ENCODE measurements around the gene FHOD1. TPM values are rescaled to one million over a fixed set of nuclear protein-coding genes. Genes with fewer than 3 reads are reported as not detected.

Gene FHOD1
- total and polyA plus RNA-seq, 9 of the 15 experiments (the other 6 are each of a cell fraction or from before 2014, with no cell fraction given) = 18.7 to 126 (median 32.3) TPM

DNA sequence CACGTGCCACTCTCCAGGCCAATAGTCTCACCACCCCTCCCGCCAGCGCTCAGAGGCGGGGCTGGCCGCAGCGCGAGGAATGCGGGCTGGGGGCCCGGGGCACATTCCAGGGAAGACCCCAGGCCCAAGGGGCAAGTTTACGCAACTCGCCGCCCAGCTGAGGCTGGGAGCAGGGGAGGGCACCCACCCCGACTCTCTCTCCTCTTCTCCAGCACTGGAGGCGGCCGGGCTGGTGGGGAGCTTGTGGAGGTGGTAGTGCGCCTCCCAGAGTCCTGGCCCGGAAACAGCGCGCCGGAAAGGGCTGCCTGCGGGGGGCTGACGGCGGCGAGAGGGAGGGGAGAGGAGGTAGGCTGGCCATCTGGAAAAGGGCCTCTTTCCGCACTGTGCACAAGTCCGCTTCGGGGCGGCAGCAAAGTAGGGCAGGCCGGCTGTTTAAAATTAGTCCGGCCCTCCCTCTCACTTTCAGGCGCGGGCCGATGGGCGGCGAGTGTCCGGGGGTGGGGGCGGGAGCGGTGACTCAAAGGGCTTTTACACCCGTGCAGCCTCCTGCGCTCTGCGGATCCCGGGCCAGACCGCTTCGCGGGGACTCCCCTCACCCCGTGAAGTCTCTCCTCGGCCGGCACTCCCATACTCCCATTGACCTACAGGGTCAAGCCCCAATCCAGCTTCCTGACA lies 1.1 kb downstream of the FHOD1 start:
- 2% methylated on average over 24 of the region's 48 CpGs for WGBS (ENCODE audit: insufficient coverage, low coverage, missing lambda C conversion rate)
- ChIA-PET CTCF (ENCODE audit: low intra/inter-chr PET ratio) (interaction anchor here (0.6 to 1.2 kb wide), 2 partner anchors 61 to 91 kb away, joined by 3 to 4 read pairs; no protein-coding TSS in a partner anchor), POLR2A (interaction anchor here (0.6 to 2.3 kb wide), 6 partner anchors 10 to 375 kb away, joined by 3 to 10 read pairs (median 4); partner anchors contain the start of gene TMEM208)
- H3K79me2 ChIP-seq (ENCODE audit: control insufficient read depth, insufficient read depth, low read length) = peaks cover 59% of the 10 kb centered on the region
- H3K36me3 ChIP-seq (ENCODE audit: control insufficient read depth, insufficient read depth, low read length) = peaks cover 25% of the 10 kb centered on the region; the same call in 2 of the 3 replicates
- no peaks in the 10 kb centered on the region for H3K9me3 ChIP-seq (replicated peaks; ENCODE audit: control insufficient read depth, insufficient read depth, low read depth, low read length)
- H4K20me1 ChIP-seq (replicated peaks; ENCODE audit: control insufficient read depth, insufficient read depth, low read length) = no peaks in the 10 kb centered on the region
- no peak for FAIRE-seq
- peak overlapping the region; percentile 91 for H3K4me2 ChIP-seq (ENCODE audit: insufficient read depth, low read length)
- BruUV-seq (replicated peaks) = no TSS peak
- peaks cover 60 to 79% of the 10 kb centered on the region in 2 experiments for H3K4me1 ChIP-seq (replicated peaks in 1 of 2; ENCODE audit: control insufficient read depth in 2 of 2, insufficient read depth in 2 of 2, low read length in 2 of 2)
- peak overlapping the region; percentile 82 for H2AFZ ChIP-seq (ENCODE audit: low read depth, low read length)
- ATAC-seq = peak; percentile 75
- H3K9ac ChIP-seq (ENCODE audit: insufficient read depth in 1 of 2, low read depth in 2 of 2, low read length in 2 of 2) = peak overlapping the region; percentile 79 to 96
- H3K9me1 ChIP-seq (ENCODE audit: control insufficient read depth, insufficient read depth, low read length) = no peaks in the 10 kb centered on the region
- H3K27ac ChIP-seq (ENCODE audit: extremely low read depth, low read depth, low read length) = peak overlapping the region; percentile 68
- no peaks in the 10 kb centered on the region for H3K27me3 ChIP-seq (ENCODE audit: control insufficient read depth in 2 of 2, insufficient read depth in 2 of 2, low read length in 2 of 2)
- in situ Hi-C loops (cut with MboI) (no loop called here), intact Hi-C loops (cut with micrococcal nuclease) (loop anchor here (1.0 to 10.0 kb wide), 5 partner anchors 53 to 294 kb away; partner anchors contain the start of genes CBFB, E2F4 and MATCAP1)
- H3K4me3 ChIP-seq = peak overlapping the region; percentile 88
- DNase-seq (ENCODE audit: extremely low read depth in 1 of 4, low spot score in 3 of 4) = peak; percentile 58 to 87 (median 68)
- TF ChIP-seq, protein P1, sequence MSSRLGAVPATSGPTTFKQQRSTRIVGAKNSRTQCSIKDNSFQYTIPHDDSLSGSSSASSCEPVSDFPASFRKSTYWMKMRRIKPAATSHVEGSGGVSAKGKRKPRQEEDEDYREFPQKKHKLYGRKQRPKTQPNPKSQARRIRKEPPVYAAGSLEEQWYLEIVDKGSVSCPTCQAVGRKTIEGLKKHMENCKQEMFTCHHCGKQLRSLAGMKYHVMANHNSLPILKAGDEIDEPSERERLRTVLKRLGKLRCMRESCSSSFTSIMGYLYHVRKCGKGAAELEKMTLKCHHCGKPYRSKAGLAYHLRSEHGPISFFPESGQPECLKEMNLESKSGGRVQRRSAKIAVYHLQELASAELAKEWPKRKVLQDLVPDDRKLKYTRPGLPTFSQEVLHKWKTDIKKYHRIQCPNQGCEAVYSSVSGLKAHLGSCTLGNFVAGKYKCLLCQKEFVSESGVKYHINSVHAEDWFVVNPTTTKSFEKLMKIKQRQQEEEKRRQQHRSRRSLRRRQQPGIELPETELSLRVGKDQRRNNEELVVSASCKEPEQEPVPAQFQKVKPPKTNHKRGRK (tag; IDR thresholded peaks at IDR 0.05) = no peak
- TF ChIP-seq STAG1 (CRISPR knock-in tag; IDR thresholded peaks at IDR 0.05; ENCODE audit: borderline replicate concordance) (no peak), SP1 (CRISPR knock-in tag; IDR thresholded peaks at IDR 0.05) (peak; percentile 73), RB1 (IDR thresholded peaks at IDR 0.05; ENCODE audit: low read depth) (peak; percentile 71; the same call in 1 of the 2 replicates), CHD2 (IDR thresholded peaks at IDR 0.05; ENCODE audit: low read depth, low read length) (peak; percentile 12; the same call in 1 of the 2 replicates), TAF7 (tag; IDR thresholded peaks at IDR 0.05) (no peak)
- TF ChIP-seq, protein P2, sequence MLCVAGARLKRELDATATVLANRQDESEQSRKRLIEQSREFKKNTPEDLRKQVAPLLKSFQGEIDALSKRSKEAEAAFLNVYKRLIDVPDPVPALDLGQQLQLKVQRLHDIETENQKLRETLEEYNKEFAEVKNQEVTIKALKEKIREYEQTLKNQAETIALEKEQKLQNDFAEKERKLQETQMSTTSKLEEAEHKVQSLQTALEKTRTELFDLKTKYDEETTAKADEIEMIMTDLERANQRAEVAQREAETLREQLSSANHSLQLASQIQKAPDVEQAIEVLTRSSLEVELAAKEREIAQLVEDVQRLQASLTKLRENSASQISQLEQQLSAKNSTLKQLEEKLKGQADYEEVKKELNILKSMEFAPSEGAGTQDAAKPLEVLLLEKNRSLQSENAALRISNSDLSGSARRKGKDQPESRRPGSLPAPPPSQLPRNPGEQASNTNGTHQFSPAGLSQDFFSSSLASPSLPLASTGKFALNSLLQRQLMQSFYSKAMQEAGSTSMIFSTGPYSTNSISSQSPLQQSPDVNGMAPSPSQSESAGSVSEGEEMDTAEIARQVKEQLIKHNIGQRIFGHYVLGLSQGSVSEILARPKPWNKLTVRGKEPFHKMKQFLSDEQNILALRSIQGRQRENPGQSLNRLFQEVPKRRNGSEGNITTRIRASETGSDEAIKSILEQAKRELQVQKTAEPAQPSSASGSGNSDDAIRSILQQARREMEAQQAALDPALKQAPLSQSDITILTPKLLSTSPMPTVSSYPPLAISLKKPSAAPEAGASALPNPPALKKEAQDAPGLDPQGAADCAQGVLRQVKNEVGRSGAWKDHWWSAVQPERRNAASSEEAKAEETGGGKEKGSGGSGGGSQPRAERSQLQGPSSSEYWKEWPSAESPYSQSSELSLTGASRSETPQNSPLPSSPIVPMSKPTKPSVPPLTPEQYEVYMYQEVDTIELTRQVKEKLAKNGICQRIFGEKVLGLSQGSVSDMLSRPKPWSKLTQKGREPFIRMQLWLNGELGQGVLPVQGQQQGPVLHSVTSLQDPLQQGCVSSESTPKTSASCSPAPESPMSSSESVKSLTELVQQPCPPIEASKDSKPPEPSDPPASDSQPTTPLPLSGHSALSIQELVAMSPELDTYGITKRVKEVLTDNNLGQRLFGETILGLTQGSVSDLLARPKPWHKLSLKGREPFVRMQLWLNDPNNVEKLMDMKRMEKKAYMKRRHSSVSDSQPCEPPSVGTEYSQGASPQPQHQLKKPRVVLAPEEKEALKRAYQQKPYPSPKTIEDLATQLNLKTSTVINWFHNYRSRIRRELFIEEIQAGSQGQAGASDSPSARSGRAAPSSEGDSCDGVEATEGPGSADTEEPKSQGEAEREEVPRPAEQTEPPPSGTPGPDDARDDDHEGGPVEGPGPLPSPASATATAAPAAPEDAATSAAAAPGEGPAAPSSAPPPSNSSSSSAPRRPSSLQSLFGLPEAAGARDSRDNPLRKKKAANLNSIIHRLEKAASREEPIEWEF (CRISPR knock-in tag; IDR thresholded peaks at IDR 0.05) = no peak
- TF ChIP-seq, protein P3, sequence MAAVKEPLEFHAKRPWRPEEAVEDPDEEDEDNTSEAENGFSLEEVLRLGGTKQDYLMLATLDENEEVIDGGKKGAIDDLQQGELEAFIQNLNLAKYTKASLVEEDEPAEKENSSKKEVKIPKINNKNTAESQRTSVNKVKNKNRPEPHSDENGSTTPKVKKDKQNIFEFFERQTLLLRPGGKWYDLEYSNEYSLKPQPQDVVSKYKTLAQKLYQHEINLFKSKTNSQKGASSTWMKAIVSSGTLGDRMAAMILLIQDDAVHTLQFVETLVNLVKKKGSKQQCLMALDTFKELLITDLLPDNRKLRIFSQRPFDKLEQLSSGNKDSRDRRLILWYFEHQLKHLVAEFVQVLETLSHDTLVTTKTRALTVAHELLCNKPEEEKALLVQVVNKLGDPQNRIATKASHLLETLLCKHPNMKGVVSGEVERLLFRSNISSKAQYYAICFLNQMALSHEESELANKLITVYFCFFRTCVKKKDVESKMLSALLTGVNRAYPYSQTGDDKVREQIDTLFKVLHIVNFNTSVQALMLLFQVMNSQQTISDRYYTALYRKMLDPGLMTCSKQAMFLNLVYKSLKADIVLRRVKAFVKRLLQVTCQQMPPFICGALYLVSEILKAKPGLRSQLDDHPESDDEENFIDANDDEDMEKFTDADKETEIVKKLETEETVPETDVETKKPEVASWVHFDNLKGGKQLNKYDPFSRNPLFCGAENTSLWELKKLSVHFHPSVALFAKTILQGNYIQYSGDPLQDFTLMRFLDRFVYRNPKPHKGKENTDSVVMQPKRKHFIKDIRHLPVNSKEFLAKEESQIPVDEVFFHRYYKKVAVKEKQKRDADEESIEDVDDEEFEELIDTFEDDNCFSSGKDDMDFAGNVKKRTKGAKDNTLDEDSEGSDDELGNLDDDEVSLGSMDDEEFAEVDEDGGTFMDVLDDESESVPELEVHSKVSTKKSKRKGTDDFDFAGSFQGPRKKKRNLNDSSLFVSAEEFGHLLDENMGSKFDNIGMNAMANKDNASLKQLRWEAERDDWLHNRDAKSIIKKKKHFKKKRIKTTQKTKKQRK (IDR thresholded peaks at IDR 0.05; ENCODE audit: borderline replicate concordance, low read depth, low read length) = no peak

All from K562 (cell line).